GM19239 (cell line): ENCODE results near the gene B4GALNT3.

ENCODE experiments used
- DNase-seq: peaks from one replicate; pipeline ENCODE4 v3.0.0; 2011; ENCODE audit warnings: low spot score; ENCODE audit not compliant: insufficient read length
- FAIRE-seq: peaks from 2 replicates; lab custom pipeline; 2011; peaks lifted over from hg19 to GRCh38; lab: Jason Lieb, UNC

Gene B4GALNT3

GRCh38 chr12:507391-507796, 47.7 kb downstream of the B4GALNT3 start:
- no peak for DNase-seq
- FAIRE-seq = no peak

GRCh38 chr12:508145-508544, 48.4 kb downstream of the B4GALNT3 start:
- no peak for DNase-seq
- no peak for FAIRE-seq

DNA sequence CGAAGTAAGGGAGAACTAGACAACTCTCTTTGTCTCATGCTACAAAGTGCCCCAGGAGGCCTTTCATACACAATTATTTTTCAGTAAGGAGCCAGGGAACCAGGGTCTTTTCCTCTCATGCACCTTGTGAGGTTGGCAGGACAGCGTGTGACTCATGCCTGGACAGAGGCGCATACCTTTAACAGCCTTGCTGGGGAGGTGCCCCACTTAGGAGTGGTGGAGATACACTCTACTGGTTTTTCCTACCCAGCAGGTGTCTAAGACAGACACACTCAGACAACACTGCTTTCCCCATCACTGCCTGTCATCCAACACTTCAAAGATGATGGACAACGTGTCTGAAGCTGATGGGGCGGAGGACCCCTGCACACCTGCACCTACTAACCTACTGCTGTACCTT, 49.1 kb downstream of the B4GALNT3 start:
- FAIRE-seq (no peak), DNase-seq (no peak)

DNA sequence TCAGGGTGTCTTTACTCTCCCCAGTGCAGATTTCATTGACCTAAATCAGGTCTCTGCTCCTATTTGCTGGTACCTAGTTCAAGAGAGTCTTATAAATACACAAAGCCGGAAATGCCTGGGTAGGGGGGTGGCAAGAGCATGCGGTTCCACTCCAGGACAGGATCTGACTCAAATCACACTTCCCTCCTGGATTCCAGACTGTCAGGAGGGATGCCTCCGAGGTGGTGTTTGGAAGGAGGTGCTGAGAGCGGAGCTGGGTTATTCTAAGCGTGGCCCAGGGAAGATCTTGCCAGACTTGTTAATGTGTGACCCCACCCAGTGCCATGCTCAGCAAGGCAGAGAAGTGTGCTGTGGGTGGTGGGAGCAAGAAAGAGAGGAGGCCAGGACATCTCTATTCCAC, 49.8 kb downstream of the B4GALNT3 start:
- DNase-seq = no peak
- FAIRE-seq = no peak

DNA sequence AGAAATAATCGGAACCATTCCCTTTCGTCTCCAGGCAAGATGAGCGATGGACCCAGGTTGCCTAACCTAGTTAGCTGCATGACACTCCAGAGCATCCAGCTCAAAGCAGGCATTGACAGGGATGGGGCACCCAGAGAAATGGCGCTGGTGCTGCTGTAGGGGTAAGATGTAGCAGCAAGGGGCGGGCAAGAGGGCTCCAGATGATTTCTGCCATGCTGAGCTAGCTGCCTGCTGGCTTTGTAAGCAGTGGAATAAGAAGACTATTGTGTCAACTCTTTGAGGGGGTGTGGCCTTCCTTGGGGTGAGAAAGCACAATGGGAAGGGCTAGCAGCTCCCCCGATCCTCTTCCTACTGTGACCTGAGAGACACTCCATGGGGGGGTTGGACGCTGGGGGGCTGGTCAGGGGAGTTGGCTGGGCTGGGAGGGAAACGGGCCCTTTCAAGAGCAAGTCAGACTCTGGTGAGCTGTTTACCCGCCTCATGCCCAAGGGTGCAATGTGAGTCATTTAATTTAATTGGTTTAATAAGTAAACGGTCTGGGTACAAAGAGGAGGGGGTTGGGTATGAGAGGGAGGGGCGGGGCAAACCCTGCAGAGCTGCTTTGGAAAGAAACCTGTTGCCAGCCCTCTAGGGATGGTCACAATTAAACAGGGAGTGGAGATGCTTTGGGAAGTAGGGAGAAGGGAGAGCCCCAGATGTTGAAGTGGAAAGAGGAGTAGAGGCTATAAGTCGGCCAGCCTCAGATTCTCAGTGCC, 50.5 kb downstream of the B4GALNT3 start:
- FAIRE-seq (no peak), DNase-seq (no peak)

DNA sequence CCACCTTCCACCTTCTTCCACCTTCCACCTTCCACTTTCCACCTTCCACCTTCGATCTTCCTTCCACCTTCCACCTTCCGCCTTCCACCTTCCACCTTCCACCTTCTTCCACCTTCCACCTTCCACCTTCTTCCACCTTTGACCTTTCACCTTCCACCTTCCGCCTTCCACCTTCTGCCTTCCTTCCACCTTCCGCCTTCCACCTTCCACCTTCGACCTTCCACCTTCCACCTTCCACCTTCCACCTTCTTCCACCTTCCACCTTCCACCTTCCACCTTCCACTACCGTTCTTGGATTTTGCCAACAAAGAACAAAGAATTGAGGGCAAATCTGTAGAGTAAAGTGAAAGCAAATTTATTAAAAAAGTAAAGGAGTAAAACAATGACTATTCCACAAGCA, 53.2 kb downstream of the B4GALNT3 start:
- DNase-seq = no peak
- no peak for FAIRE-seq

DNA sequence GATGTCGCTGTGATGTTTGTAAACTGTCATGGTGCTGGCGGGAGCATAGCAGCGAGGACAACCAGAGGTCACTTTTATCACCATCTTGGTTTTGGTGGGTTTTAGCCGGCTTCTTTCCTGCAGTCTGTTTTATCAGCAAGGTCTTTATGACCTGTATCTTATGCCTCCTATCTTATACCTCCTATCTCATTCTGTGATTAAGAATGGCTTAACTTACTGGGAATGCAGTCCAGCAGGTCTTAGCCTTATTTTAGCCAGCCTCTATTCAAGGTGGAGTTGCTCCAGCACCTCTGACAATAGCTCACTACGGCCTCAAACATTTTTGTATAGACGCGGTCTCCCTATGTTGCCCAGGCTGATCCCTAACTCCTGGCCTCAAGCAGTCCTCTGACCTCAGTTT, 53.7 kb downstream of the B4GALNT3 start:
- FAIRE-seq (no peak), DNase-seq (no peak)

- no peak for DNase-seq
- FAIRE-seq = no peak
These were observed 57.8 kb downstream of the B4GALNT3 start for GRCh38 chr12:517538-517937.

DNA sequence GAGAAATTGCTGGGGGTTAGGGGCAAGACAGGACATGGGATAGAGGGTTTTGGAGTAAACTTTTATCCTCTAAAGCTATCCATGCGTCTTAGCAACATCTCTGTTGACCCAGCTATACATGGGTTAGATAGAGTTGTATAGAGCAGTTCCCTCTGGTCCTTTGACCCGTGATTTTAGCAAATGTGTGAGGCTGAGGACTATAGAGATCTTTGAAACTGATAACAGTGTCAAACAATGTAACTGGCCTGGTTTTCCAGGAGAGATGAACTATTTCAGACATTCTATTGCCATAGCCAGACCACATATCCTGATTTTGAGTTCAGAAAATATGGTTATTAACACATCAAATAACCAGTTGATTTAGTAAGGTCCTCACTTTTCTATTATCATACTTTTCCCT, 60.4 kb downstream of the B4GALNT3 start:
- no peak for FAIRE-seq
- DNase-seq = no peak

GRCh38 chr12:522692-523378, 63.1 kb downstream of the B4GALNT3 start:
- DNase-seq (no peak), FAIRE-seq (no peak)

- DNase-seq (no peak), FAIRE-seq (no peak)
These were observed 64.6 kb downstream of the B4GALNT3 start for GRCh38 chr12:524167-524951.

- DNase-seq (no peak), FAIRE-seq (no peak)
These were observed 66.3 kb downstream of the B4GALNT3 start for GRCh38 chr12:526089-526488.

DNA sequence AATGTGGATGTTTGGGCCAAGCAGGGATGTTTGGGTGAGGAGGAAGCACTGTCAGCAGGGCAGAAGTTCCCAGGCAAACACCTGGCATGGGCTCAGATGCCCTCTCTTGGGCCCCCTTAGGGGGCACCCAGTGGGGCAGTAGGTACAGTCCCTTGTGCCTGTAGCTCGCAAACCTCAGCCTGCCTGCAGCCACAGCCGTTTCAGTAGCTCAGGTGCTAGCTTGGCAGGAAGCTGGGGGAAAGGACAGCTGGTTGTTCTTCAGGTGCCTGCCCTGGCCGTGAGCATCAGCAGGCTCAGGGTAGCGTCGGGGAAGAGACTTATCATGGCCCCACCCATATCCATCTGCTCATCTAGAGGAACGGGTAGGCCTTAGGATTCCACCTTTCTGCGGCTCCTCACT, 67.5 kb downstream of the B4GALNT3 start:
- FAIRE-seq = no peak
- no peak for DNase-seq

GRCh38 chr12:527729-528128, 68.0 kb downstream of the B4GALNT3 start:
- FAIRE-seq (no peak), DNase-seq (no peak)

- DNase-seq = no peak
These were observed 70.6 kb downstream of the B4GALNT3 start for GRCh38 chr12:530308-530707.

GRCh38 chr12:530821-531220, 71.1 kb downstream of the B4GALNT3 start:
- no peak for DNase-seq
- FAIRE-seq = no peak

More at GRCh38 chr12:530308-530707, 70.6 kb downstream of the B4GALNT3 start:
- FAIRE-seq = no peak

DNA sequence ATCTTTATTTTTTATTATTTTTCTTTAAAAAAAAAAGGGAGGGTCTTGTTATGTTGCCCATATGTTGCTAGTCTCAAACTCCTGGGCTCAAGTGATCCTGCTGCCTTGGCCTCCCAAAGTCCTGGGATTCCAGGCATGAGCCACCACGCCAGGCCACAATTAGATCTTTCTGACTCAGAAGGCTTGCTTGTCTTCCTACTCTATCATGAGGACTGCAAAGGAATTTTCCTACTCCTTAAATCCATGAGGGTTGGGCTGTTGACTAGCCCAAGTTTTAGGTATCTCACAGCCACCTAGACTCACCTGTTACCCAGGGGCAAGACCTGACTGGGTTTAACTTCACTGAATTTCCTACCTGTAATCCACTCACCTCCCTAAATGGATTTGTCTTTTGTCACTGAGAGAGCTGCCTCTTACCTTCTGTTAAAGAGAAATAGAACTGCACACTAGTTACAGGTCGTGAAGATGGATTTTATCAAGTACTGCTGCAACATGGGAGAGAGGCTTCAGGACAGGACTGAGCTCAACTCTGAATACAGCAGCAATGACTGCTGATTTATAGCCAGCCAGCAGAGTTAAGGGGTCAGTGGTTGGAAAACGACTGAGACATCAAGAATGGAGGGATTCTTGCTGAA, 72.3 kb downstream of the B4GALNT3 start:
- FAIRE-seq (no peak), DNase-seq (no peak)

DNA sequence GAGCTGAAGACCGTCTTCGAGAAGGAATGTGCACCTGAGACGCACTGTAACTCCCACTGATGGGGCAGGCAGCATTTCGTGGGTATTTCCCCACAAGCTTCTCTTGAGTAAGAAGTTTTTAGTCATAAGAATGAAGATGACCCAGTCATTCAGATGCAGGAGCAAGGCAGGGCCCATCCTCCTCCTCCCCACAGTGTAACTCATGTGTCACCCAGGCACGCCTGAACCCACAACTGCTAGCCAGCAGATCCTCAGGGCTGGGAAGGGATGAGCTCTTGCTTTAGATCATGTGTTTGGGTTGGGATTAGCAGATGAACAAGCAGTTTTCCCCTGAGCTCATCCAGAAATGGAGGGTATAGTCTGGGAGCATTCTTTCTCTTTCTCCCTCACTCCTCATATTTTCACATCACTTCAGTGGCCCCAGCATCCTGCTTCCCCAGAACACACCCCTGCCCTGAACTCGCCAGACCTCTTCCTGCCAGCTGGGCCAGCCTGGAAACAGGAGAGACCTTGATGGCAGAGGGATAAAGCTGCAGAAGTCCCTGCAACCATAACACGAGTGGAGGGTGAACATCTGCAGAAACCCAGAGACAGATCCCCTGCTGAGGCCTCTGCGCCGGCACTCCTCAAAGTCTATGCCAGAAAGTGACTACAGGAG, 73.3 kb downstream of the B4GALNT3 start:
- DNase-seq (no peak), FAIRE-seq (no peak)

- DNase-seq = no peak
These were observed 74.0 kb downstream of the B4GALNT3 start for GRCh38 chr12:533718-534117.

GRCh38 chr12:534216-534615, 74.5 kb downstream of the B4GALNT3 start:
- no peak for DNase-seq
- FAIRE-seq = no peak

More at GRCh38 chr12:533718-534117, 74.0 kb downstream of the B4GALNT3 start:
- no peak for FAIRE-seq
